Measurements from ENCODE around the gene PYCR2. TPM values are rescaled to one million over a fixed set of nuclear protein-coding genes. Genes with fewer than 3 reads are reported as not detected.
"Not testable (repeated sequence)": the region's sequence is repeated elsewhere in the genome, so short reads cannot be mapped to it uniquely, and the experiment has no call there.

The PYCR2 gene
- total RNA-seq, 2 experiments from 2014 or later = 136 to 181 TPM

GRCh38 chr1:225888898-225889601 lies 35.0 kb downstream of the PYCR2 start, which contains the start of gene LEFTY1:
LEFTY1 (minus strand) TSS chr1:225889146; CDS start chr1:225889066, 80 bp downstream.
- Histone ChIP-seq H3K27ac (ENCODE audit: low read depth, low read length, poor library complexity, severe bottlenecking) (no peak within 1 kb of the TSS), H3K4me3 (ENCODE audit: low read depth, low read length, poor library complexity, severe bottlenecking) (no peak within 1 kb of the TSS), H3K4me1 (ENCODE audit: insufficient read depth, low read length, poor library complexity, severe bottlenecking) (no peaks in the 10 kb centered on the region), H3K9me2 (ENCODE audit: insufficient read depth, low read length) (no peaks in the 10 kb centered on the region), H3K36me3 (ENCODE audit: insufficient read depth, low read length) (no peaks in the 10 kb centered on the region), H2AFZ (ENCODE audit: low read length) (no peak within 1 kb of the TSS), H3K79me2 (ENCODE audit: insufficient read depth, low read depth, low read length) (no peaks in the 10 kb centered on the region), H3K4me2 (ENCODE audit: low read length) (no peak within 1 kb of the TSS), H3K9me3 (ENCODE audit: low read length) (no peaks in the 10 kb centered on the region), H4K20me1 (ENCODE audit: insufficient read depth, low read length) (no peaks in the 10 kb centered on the region)
- BruUV-seq (replicated peaks) = no TSS peak
- ChIA-PET POLR2A (interaction anchor here (0.6 to 1.3 kb wide), 4 partner anchors 12 to 77 kb away, joined by 3 to 4 read pairs (median 3); no protein-coding TSS in a partner anchor), CTCF (ENCODE audit: unreplicated experiment) (interaction anchor here (0.6 kb wide), 2 partner anchors 8 to 188 kb away, joined by 3 read pairs; no protein-coding TSS in a partner anchor)
- no peak for DNase-seq (ENCODE audit: low spot score)
- TF ChIP-seq EZH2phosphoT487 (IDR thresholded peaks at IDR 0.05; ENCODE audit: borderline replicate concordance, low read depth, low read length) = no peak
- no peak for TF ChIP-seq CTCF (conservative IDR thresholded peaks at IDR 0.05; ENCODE audit: low read length)
- intact Hi-C loops (cut with micrococcal nuclease; ENCODE audit: unreplicated experiment) = no loop called here

- ChIA-PET POLR2A (interaction anchor here (1.0 to 1.3 kb wide), 2 partner anchors 12 to 32 kb away, joined by 3 read pairs; no protein-coding TSS in a partner anchor), CTCF (ENCODE audit: unreplicated experiment) (interaction anchor here (0.6 kb wide), 1 partner anchor 9 kb away, joined by 3 read pairs; no protein-coding TSS in a partner anchor)
- no peak overlapping the region for H3K4me2 ChIP-seq (ENCODE audit: low read length)
- peaks cover under 1% of the 10 kb centered on the region for H3K4me1 ChIP-seq (ENCODE audit: insufficient read depth, low read length, poor library complexity, severe bottlenecking)
- H3K79me2 ChIP-seq (ENCODE audit: insufficient read depth, low read depth, low read length) = no peaks in the 10 kb centered on the region
- intact Hi-C loops (cut with micrococcal nuclease; ENCODE audit: unreplicated experiment) = no loop called here
- TF ChIP-seq EZH2phosphoT487 (IDR thresholded peaks at IDR 0.05; ENCODE audit: borderline replicate concordance, low read depth, low read length) = no peak
- no peak for TF ChIP-seq CTCF (conservative IDR thresholded peaks at IDR 0.05; ENCODE audit: low read length)
- no peak overlapping the region for H2AFZ ChIP-seq (ENCODE audit: low read length)
- no TSS peak for BruUV-seq (replicated peaks)
- no peaks in the 10 kb centered on the region for H4K20me1 ChIP-seq (ENCODE audit: insufficient read depth, low read length)
- no peaks in the 10 kb centered on the region for H3K9me3 ChIP-seq (ENCODE audit: low read length)
- H3K27ac ChIP-seq (ENCODE audit: low read depth, low read length, poor library complexity, severe bottlenecking) = no peak overlapping the region
- H3K36me3 ChIP-seq (ENCODE audit: insufficient read depth, low read length) = no peaks in the 10 kb centered on the region
- DNase-seq (ENCODE audit: low spot score) = no peak
- no peaks in the 10 kb centered on the region for H3K9me2 ChIP-seq (ENCODE audit: insufficient read depth, low read length)
- H3K4me3 ChIP-seq (ENCODE audit: low read depth, low read length, poor library complexity, severe bottlenecking) = no peak overlapping the region
Observed at GRCh38 chr1:225888289-225888897, 35.7 kb downstream of the PYCR2 start.

GRCh38 chr1:225887554-225888288 lies 36.3 kb downstream of the PYCR2 start:
- H3K4me3 ChIP-seq (ENCODE audit: low read depth, low read length, poor library complexity, severe bottlenecking); H3K9me2 ChIP-seq (ENCODE audit: insufficient read depth, low read length); H3K36me3 ChIP-seq (ENCODE audit: insufficient read depth, low read length); H3K27ac ChIP-seq (ENCODE audit: low read depth, low read length, poor library complexity, severe bottlenecking); POLR2A ChIA-PET; H3K79me2 ChIP-seq (ENCODE audit: insufficient read depth, low read depth, low read length); CTCF ChIA-PET (ENCODE audit: unreplicated experiment); H4K20me1 ChIP-seq (ENCODE audit: insufficient read depth, low read length); H3K4me2 ChIP-seq (ENCODE audit: low read length); H3K9me3 ChIP-seq (ENCODE audit: low read length); H2AFZ ChIP-seq (ENCODE audit: low read length); H3K4me1 ChIP-seq (ENCODE audit: insufficient read depth, low read length, poor library complexity, severe bottlenecking); BruUV-seq (replicated peaks); intact Hi-C loops (cut with micrococcal nuclease; ENCODE audit: unreplicated experiment); DNase-seq (ENCODE audit: low spot score): not testable (repeated sequence)
